ENCODE measurements around the gene VPS13A.

DNA sequence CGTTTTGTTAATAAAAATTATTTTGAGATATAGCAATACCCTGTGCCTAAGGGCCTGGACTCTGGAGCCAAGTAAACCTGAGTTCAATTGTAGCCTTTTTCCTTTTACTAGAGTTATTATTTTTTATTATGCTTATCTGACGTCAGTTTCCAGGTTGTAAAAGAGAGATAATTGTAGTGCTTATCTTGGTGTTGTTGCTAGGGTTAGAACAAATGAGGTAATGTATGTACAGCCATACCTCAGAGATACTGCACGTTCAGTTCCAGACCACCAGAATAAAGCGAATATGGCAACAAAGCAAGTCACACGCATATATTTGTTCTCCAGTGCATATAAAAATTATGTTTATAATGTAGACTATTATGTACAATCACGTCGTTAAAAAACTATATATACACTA lies 215.0 kb downstream of the VPS13A start:
- TF ChIP-seq, protein P1, sequence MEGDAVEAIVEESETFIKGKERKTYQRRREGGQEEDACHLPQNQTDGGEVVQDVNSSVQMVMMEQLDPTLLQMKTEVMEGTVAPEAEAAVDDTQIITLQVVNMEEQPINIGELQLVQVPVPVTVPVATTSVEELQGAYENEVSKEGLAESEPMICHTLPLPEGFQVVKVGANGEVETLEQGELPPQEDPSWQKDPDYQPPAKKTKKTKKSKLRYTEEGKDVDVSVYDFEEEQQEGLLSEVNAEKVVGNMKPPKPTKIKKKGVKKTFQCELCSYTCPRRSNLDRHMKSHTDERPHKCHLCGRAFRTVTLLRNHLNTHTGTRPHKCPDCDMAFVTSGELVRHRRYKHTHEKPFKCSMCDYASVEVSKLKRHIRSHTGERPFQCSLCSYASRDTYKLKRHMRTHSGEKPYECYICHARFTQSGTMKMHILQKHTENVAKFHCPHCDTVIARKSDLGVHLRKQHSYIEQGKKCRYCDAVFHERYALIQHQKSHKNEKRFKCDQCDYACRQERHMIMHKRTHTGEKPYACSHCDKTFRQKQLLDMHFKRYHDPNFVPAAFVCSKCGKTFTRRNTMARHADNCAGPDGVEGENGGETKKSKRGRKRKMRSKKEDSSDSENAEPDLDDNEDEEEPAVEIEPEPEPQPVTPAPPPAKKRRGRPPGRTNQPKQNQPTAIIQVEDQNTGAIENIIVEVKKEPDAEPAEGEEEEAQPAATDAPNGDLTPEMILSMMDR (IDR thresholded peaks at IDR 0.05; ENCODE audit: low read depth, low read length, missing input control), result no peak
- TF ChIP-seq, protein P2, sequence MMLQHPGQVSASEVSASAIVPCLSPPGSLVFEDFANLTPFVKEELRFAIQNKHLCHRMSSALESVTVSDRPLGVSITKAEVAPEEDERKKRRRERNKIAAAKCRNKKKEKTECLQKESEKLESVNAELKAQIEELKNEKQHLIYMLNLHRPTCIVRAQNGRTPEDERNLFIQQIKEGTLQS (IDR thresholded peaks at IDR 0.05), result no peak
- TF ChIP-seq YY1 (IDR thresholded peaks at IDR 0.05) (no peak), RAD21 (IDR thresholded peaks at IDR 0.05) (no peak), GABPA (IDR thresholded peaks at IDR 0.05 in 1 of 2, conservative IDR thresholded peaks at IDR 0.05 in 1 of 2) (no peak), FOXA1 (IDR thresholded peaks at IDR 0.05) (no peak), SP1 (IDR thresholded peaks at IDR 0.05) (no peak)
- TF ChIP-seq, protein P3, sequence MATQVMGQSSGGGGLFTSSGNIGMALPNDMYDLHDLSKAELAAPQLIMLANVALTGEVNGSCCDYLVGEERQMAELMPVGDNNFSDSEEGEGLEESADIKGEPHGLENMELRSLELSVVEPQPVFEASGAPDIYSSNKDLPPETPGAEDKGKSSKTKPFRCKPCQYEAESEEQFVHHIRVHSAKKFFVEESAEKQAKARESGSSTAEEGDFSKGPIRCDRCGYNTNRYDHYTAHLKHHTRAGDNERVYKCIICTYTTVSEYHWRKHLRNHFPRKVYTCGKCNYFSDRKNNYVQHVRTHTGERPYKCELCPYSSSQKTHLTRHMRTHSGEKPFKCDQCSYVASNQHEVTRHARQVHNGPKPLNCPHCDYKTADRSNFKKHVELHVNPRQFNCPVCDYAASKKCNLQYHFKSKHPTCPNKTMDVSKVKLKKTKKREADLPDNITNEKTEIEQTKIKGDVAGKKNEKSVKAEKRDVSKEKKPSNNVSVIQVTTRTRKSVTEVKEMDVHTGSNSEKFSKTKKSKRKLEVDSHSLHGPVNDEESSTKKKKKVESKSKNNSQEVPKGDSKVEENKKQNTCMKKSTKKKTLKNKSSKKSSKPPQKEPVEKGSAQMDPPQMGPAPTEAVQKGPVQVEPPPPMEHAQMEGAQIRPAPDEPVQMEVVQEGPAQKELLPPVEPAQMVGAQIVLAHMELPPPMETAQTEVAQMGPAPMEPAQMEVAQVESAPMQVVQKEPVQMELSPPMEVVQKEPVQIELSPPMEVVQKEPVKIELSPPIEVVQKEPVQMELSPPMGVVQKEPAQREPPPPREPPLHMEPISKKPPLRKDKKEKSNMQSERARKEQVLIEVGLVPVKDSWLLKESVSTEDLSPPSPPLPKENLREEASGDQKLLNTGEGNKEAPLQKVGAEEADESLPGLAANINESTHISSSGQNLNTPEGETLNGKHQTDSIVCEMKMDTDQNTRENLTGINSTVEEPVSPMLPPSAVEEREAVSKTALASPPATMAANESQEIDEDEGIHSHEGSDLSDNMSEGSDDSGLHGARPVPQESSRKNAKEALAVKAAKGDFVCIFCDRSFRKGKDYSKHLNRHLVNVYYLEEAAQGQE (IDR thresholded peaks at IDR 0.05), result no peak

All from liver (tissue), 3 donors.